ENCODE results near the gene OGFR.

OGFR gene

DNA sequence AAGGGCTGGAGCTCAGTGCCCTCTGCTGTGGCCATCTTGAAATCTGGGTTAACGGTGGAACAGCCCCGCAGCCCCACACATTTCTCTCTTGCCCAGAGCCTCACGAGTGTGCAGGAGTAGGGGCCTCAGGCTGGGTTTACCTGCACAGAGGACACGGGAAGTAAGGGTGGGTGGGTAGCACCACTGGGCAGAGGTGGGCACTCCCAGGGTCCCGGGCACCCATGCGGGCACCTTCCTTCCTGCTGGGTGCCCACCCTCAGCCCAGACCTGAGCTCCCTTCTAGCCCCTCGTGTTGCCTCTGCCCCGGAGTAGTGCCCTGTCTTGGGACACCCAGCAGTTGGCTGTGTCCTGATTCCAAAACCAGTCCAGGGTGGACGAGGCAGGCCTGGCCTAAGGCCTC, 23.4 kb downstream of the OGFR start:
- DNase-seq: no peak

DNA sequence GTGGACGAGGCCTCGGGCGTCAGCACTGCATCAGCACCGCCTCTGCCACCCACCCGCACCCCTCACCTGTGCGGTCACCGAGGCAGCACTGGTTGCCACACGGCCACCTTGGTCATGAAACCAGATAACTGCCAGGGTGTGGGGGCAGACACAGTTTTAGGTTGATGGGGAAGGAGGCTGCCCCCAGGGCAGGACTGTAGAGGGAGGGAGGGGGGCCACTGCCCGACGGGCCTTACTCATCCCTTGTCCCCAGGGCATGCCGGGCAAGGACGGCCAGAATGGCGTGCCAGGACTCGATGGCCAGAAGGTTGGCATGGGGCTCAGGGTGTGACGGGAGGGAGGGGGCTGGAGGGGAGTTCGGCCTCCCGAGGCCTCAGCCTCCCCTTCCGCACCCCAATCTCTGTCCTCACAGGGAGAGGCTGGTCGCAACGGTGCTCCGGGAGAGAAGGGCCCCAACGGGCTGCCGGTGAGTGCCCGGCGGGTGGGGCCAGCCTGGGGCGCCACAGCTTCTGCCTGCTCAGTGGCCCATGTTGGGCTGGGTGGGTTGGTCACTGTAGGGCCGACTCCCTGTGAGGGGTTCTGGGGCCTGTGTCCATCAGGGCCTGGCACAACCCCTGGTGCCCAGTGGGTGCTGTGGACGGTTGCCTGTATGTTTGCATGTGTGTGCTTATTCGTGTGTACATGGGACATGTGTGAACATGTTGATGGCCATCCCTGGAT, 24.0 kb downstream of the OGFR start:
- no peak for DNase-seq

DNA sequence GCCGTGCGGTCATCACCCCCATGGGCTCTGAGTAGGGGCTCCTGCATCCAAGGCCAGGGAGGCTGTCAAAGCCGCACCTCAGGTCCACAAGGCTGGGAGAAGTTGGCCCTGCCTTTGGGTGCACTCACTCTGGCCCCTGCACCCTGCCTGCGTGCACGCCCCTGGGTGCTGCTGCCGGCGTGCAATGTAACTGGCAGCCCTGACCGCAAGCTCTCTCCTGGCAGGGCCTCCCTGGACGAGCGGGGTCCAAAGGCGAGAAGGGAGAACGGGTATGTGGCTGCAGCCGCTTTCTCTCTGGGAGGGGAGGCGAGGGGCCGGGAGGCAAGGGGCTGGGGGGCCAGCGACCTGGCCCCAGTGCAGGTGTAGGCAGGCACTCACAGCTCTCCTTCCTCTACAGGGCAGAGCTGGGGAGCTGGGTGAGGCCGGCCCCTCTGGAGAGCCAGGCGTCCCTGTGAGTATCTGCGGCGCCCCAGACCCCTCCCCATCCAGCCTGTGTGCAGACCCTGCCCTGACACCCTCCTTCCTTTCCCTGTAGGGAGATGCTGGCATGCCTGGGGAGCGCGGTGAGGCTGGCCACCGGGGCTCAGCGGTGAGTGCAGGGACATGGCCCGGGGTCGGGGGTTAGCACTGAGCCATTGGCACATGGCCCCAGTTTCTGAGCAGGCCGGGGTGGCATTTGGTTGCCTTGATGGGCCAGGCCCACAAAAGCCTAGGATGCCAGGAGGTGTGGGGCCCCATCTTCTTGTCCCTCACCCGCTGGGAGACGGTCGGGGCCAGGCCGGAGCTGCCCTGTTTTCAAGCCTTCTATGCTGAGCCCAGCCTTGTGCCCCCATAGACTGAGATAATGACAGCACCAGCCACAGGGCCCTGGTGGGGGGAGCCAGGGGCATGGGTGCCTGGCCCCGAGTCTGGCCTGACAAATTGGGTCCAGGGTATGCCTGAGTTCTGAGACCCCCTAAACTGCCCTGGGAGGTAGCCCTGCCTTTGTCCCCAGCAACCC, 24.9 kb downstream of the OGFR start:
- no peak for DNase-seq

DNA sequence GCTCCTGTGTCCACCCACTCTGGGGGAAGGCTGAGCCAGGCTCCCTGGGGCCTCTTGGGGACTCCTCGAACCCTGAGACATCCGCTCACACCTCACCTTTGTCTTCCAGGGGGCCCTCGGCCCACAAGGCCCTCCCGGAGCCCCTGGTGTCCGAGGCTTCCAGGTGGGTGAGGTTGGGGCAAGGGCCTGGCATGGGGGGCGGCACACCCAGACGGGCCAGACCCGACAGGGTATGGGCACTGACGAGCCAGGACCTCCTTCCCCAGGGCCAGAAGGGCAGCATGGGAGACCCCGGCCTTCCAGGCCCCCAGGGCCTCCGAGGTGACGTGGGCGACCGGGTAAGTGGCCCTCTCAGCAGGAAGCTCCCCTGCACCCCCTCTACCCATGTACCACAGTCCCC, 25.6 kb downstream of the OGFR start:
- DNase-seq: no peak

DNA sequence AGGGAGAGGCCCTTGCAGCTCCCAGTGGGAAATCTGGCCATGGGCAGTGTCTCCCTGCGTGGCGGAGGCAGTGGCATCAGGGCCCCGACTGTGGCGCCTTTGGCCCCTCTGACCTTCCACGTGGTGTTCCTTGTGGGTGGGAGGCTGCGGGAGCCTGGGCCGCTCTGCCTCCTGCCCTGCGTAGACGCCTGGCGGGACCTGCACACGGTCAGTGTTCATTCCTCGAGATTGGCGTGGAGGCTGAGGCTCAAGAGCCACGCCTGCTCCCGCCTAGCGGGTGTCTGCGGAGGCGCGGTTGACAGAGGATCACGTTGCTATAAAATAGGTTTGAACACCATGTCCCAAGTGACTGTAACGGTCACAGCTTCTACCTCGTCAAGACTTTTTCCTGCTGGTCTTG, 26.2 kb downstream of the OGFR start:
- DNase-seq: no peak

DNA sequence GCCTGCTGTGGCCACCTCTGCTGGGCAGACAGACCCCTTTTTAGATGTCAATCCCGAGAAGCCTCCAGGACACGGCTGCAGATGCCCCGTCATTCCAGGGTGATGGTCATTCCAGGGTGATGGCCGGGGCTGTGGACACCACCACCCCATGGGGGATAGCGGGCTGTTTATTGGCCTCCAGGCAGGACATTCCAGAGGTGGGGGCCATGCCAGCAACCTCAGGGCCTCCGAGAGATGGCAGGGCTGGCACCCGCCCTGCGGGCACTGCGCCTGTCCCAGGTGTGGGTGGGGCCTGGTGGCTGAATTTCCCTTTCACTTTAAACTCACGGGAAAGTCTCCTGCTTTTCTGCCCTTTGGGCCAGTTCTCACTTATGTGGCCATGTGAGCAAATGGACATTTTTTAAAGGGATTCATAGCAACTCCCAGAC, 26.7 kb downstream of the OGFR start:
- DNase-seq: no peak

DNA sequence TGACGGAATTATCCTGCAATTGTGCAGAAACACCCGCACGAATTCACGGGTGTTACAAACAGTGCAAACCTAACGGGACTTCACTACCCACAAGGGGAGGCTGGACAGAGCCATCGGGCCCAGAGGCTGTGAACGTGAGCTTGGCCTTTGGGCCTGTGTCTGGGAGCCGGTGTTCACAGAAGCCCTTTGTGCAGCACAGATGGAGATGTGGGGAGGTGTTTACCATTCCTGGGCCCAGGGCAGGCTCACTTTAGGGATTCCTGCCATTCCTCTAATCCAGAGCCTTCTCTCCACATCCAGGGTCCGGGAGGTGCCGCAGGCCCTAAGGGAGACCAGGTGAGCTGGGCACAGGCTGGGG, 27.2 kb downstream of the OGFR start:
- no peak for DNase-seq

DNA sequence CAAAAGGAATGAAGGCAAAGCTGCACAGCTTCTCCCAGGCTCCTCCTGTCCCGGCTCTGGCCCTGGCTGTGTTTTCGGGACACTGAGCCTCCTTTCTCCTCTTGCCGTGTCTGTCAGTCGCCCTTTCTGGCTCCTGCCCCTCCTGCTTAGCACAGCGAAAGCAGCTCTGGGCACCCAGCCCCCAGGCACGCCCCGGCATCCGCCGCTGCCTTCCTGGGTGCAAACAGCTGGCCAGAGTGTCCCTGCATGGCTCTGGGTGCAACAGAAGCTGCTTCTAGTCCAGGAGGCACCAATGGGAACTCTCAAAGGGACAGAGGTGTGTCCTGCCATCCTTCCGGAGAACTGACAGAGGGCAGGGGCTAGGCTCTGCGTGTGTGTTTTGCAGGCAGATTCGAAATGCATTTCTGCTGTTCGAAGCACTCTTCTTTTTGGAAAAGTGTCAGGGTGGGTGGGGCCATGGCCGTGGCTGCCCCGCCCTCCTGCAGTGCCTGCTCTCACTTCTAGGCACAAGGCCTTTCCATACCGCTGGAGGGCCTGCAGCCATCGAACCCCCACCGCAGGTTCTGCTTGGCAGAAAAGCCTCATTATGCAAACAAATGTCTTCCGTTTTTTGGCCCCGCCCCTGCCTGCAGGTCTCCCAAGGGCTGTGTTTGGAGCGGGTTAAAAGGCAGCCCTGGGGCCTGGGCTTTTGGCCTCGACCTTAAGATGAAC, 27.7 kb downstream of the OGFR start:
- DNase-seq: no peak

DNA sequence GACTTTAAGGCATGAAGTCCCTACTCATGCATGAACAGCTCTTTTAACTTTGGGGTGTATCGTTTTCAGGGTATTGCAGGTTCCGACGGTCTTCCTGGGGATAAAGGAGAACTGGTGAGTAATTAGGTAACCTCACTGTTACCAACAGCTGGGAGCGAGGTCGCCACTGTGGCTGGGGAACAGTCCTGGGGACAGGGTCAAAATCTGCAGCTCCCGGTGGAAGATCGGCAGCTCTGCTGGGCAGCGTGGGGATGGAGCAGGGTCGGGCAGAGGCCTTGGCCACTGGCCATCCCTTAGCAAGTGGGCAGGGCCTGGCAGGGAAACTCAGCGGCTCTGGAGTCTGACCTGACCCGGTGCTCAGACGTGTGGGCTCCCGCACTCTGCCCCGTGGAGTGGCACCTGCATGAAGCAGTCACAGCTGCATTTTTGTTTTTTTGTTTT, 28.3 kb downstream of the OGFR start:
- DNase-seq: no peak

DNA sequence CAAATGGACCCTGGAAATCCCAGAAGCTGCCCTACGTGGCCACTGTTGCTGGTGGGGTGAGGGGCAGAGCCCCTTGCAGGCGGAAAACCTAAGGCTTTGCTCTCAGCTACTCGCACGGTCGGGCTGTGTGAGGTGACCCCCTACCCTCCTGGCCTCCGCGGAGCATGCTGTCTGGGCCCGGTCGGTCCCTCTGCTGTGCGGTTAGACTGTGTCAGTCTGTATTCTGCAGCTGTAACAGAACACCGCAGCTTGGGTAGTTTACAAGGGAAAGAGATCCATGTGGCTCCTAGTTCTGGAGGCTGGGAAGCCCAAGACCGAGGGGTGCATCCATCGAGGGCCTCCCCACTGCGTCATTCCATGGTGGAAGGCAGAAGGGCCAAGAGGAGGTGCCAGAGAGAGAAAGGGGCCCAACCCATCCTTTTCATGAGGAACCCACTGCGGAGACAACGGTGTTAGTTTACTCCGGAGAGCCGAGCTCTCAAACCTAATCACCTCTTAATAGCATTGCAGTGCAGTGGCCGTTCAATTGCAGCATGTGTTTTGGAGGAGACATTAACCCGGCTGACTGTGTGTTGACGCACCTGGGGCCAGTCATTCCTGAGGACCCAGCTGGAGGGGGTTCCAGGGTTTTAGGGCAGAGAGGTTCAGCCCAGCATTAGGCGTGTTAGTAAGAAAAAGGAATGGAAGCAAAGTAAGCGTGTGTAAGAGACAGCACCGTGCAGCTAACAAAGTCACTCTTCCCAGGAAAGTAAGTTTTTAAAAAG, 30.5 kb downstream of the OGFR start:
- DNase-seq: no peak

DNA sequence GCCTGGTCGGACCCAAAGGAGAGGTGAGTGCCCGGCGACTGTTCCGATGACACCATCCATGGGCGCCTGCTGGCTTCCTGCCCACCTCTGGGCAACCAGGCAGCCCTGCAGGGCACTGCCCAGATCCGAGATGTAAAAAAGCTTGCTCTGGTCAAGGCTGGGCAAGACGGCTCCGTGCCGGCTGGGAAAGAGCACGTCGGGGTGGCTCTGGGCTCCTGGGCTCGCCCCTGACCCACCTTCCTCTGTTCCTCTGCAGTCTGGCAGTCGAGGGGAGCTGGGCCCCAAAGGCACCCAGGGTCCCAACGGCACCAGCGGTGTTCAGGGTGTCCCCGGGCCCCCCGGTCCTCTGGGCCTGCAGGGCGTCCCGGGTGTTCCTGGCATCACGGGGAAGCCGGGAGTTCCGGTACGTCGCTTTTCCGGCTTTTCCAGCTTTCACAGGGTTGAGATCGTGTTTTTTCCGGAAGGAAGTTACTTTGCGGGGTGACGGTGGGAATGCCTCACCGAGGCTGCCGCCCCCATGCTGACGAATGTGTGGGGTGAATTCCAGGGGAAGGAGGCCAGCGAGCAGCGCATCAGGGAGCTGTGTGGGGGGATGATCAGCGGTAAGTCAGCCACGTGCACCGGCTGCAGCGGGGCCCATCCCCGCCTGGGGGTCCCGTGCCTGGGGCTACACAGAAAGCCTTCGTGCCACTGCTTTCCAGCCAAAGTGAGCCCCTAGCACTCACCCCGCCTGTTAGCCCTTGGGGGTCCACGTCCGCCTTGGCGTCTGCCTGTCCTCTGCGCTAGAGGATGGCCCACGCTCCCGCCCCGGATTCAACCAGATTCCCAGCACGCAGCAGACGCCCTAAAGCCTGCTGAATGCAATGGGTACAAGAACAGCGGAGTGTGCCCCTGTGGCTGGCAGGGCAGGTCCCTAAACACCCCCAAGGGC, 31.6 kb downstream of the OGFR start:
- DNase-seq: peak; percentile 28

DNA sequence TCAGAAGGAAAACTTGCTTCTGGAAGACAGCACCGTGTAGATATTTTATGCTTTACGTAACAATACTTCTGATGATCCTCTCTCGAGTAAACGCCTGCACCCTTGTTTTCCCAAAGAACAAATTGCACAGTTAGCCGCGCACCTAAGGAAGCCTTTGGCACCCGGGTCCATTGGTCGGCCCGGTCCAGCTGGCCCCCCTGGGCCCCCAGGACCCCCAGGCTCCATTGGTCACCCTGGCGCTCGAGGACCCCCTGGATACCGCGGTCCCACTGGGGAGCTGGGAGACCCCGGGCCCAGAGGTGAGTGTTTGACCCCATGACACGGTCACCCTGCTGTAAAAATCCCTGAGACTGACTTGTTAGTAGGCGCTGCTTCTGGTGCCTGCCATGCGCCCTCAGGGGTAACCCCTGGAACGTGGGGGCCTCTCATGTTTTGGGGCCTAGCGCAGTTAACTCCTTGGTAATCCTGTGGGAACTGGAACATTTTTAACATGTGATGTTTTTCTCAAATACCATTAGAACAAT, 32.4 kb downstream of the OGFR start:
- DNase-seq: no peak

DNA sequence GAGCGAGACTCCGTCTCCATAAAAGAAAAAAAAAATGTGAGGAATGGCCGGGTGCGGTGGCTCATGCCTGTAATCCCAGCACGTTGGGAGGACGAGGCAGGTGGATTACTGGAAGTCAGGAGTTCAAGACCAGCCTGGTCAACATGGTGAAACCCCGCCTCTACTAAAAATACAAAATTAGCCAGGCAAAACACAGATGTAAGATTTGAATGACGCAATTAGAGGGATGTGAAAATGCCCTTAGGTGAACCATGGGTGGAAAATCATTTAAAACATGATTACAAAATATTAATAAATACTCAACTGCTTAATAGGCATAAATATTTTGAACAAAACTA, 33.1 kb downstream of the OGFR start:
- no peak for DNase-seq

DNA sequence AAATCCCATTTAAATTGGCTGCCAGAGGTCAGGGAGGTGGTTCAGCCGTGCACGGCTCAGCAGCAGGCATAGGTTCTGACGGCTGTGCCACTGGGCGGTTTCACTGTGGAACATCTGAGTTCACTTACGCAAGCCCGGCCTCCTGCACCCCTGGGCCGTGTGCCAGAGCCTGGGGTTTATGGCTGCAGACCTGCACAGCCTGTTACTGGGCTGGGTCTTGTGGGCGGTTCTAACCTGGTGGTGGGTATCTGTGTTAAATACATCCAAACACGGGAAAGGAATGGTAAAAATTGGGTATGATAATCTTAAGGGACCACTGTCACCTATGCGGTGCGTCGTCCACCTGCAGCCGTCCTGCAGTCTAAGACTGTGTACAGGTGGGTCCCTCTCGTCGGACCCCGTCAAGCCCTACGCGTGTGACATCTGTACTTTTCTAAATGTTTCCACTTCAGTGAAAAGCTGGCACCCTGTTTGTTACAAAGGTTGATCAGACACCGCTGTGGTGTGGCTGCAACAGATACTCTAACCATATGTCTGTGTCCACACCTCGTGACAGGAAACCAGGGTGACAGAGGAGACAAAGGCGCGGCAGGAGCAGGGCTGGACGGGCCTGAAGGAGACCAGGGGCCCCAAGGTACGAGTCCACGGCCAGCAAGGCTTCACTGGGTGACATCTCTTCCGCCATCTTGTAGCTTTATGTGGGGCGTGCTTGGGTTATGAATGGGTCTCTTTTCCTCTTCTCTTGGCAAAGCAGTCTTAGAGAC, 33.7 kb downstream of the OGFR start:
- no peak for DNase-seq

DNA sequence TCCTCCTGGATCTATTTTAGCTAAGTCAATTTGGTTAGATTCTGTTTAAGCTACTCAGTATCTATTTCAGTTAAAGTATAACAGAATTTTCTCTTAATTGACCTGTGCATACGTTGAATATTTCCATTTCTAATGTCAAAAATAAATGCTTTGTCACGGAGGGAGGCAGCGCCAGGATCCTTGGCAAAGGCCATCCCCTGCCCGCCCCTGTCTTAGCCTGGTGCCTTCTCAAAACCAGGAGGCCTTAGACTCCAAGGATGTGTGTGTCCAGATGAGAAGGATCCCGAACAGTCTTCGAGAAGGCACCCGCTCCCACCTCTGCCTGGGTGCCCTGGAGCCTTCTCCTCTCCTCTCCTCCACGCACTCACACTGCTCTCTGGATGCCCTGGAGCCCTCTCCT, 34.6 kb downstream of the OGFR start:
- DNase-seq: no peak

DNA sequence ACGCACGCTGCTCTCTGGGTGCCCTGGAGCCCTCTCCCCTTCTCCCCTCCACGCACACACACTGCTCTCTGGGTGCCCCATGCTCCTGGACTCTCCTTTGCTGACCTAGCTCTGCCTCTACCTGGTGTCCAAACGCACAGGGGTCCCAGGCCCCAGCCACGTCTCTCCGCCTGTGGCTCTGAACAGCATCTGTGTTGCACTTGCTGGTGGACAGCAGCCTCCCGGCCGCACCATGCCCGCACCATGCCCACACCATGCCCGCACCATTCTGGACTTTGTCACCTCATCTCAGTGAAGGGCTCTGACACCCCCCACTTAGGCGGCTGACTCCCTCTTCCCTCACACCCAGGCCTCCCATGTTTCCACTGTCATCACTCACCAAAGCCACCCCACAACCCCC, 35.2 kb downstream of the OGFR start:
- DNase-seq: no peak

DNA sequence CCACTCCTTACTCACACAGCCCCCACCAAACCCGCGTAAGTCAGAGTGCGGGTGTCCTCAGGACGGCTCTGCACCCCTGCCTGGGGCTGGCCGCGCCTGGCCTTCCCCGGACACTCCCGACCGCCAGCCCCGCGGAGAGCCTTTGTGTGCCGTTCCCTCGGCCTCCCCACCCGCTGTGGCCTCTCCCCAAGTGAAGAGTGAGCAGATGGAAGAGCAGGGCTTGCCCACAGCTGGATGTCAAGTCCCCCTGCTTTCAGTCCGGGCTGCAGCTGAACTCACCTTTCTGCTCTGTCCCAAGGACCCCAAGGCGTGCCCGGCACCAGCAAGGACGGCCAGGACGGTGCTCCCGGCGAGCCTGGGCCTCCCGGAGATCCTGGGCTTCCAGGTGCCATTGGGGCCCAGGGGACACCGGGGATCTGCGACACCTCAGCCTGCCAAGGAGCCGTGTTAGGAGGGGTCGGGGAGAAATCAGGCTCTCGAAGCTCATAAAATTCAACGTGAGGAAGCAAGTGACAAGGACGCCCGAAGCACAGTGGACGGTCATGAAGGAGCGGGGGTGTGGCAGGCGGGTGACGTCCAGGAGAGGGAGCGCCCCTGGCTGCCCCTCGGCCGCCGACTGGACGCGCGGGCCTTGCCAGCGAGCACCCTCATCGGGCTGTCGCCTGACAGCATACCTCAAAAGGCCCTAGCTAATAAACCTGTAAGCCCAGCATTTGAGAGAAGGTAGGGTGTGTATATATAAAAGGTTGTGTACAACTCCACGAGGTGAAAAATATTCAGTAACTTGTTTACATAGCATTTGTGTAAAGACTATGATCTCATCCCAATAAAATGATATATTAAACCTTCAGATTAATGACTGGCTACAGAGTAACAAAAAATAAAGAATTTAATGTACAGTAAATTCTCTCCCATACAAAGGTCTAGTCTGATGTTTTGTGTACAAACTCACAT, 35.9 kb downstream of the OGFR start:
- no peak for DNase-seq

DNA sequence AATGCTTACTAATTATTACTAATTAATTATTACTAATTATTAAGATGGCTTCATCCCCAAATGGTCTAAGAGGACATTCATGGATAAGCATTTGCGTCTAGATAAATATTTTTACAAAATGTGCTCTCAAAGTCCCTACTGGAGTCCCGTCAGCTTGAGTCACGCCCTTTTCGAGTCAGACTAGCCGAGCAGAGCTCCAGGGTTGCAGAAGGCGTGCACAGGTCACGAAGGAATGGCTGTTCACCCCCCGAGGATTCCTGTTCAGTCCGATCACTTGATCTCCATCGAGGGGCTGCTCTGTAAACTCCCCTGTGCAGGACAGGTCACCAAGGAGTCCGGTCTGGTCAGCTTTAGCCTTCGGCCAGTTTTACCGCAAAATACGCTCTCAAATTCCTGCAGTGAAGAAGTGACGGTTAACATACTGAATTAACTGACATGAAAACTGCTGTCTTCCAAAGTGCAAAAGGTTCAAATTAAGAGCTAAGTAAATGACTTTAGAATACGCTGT, 37.1 kb downstream of the OGFR start:
- no peak for DNase-seq

DNA sequence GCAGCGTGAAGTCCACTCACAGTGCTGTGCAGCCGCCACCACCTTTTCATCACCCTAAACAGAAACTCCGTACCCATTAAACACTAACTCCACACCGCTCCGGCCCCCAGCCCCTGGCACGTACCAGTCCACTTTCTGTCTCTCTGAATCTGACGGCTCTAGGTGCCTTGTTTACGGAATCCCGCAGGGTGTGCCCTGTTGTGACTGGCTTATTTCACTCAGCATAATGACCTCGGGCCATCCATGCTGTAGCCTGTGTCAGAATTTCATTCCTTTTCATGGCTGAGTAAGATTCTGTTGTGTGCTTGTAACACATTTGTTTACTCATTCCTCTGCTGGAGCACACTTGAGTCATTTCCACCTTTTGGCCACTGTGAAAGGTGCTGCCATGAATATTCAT, 39.0 kb downstream of the OGFR start:
- DNase-seq: no peak
